Measurements from ENCODE around the gene EIF2AK3. TPM values are rescaled to one million over a fixed set of nuclear protein-coding genes. Genes with fewer than 3 reads are reported as not detected.

Gene EIF2AK3
- 21.0 and 23.2 TPM in 2 replicates for polyA plus RNA-seq
- polyA minus RNA-seq: 44.0 and 45.5 TPM in 2 replicates

DNA sequence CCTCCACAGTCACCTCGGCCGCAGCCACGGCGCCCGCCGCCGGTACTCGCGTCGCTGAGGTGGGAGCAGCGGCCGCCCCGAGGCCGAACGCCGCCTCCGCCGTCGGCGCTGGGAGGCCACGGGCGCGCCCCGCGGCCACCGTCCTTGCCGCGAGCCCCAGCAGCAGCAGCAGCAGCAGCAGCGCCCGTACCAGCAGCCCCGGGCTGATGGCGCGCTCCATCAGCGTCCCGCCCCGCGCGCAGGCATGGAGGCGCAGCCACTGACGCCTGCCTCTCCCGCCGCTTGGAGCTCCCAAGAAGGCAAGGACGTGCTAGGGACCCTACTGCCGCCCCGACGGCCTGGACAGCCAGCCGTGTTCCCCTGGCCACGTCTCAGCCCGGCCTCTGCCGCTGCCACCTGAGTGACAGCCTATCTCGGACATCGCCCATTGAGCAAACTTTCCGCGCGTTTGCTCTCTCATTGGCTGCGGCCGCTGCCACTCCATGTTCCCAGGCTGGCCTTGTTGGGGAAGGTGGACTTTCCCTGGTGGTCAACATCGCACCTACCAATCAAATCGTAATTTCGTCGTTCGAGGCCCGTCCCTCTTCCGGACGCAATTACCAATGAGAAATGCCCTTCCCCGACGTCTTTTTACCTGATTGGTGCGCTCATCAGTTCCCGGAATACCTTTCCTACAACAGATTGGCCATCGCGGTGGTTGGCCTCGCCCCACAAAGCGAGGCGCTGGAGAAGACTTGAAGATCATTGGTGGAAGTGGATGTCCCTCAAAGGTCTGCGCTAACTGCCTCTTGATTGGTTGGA lies at the start of gene EIF2AK3:
EIF2AK3 (minus strand) TSS at position 410 of the 801 bp plus-strand sequence; CDS start at position 220, 190 bp downstream.
- Histone ChIP-seq H3K9ac (ENCODE audit: low read length) (peak within 1 kb of the TSS; percentile 88), H3K36me3 (ENCODE audit: insufficient read depth, low read length) (no peaks in the 10 kb centered on the region), H4K20me1 (ENCODE audit: insufficient read depth) (no peaks in the 10 kb centered on the region), H3K9me2 (ENCODE audit: insufficient read depth, low read length) (no peaks in the 10 kb centered on the region), H3K9me3 (ENCODE audit: low read length) (no peaks in the 10 kb centered on the region), H2AFZ (ENCODE audit: low read depth, low read length) (peak within 1 kb of the TSS; percentile 61), H3K4me3 (ENCODE audit: low read length) (peak within 1 kb of the TSS; percentile 90), H3K27ac (ENCODE audit: low read length) (peak within 1 kb of the TSS; percentile 88), H3K4me2 (ENCODE audit: low read length) (peak within 1 kb of the TSS; percentile 94), H3K79me2 (replicated peaks; ENCODE audit: insufficient read depth, low read length) (peaks cover 40% of the 10 kb centered on the region), H3F3A (ENCODE audit: insufficient read depth, low read length, poor library complexity, severe bottlenecking) (no peaks in the 10 kb centered on the region), H3K27me3 (ENCODE audit: insufficient read depth, low read depth, low read length) (no peaks in the 10 kb centered on the region)
- TF ChIP-seq MXI1 (conservative IDR thresholded peaks at IDR 0.05; ENCODE audit: poor library complexity, severe bottlenecking) (peak; percentile 92), POLR2AphosphoS5 (IDR thresholded peaks at IDR 0.05) (peak; percentile 97), REST (IDR thresholded peaks at IDR 0.05; ENCODE audit: borderline replicate concordance) (peak; percentile 79), SMC3 (conservative IDR thresholded peaks at IDR 0.05; ENCODE audit: poor library complexity) (peak; percentile 34), EZH2 (IDR thresholded peaks at IDR 0.05; ENCODE audit: borderline replicate concordance, insufficient read depth, low read length, poor library complexity, severe bottlenecking) (no peak), RAD21 (conservative IDR thresholded peaks at IDR 0.05) (peak; percentile 44), TAF1 (IDR thresholded peaks at IDR 0.05; ENCODE audit: low read depth) (peak; percentile 25), EP300 (conservative IDR thresholded peaks at IDR 0.05; ENCODE audit: poor library complexity, severe bottlenecking) (peak; percentile 47)
- TF ChIP-seq, protein P1, sequence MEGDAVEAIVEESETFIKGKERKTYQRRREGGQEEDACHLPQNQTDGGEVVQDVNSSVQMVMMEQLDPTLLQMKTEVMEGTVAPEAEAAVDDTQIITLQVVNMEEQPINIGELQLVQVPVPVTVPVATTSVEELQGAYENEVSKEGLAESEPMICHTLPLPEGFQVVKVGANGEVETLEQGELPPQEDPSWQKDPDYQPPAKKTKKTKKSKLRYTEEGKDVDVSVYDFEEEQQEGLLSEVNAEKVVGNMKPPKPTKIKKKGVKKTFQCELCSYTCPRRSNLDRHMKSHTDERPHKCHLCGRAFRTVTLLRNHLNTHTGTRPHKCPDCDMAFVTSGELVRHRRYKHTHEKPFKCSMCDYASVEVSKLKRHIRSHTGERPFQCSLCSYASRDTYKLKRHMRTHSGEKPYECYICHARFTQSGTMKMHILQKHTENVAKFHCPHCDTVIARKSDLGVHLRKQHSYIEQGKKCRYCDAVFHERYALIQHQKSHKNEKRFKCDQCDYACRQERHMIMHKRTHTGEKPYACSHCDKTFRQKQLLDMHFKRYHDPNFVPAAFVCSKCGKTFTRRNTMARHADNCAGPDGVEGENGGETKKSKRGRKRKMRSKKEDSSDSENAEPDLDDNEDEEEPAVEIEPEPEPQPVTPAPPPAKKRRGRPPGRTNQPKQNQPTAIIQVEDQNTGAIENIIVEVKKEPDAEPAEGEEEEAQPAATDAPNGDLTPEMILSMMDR (IDR thresholded peaks at IDR 0.05; ENCODE audit: poor library complexity, severe bottlenecking): peak; percentile 48

GRCh38 chr2:88673363-88673762 lies 46.1 kb upstream of the EIF2AK3 start:
- no peaks in the 10 kb centered on the region for H3K27me3 ChIP-seq (ENCODE audit: insufficient read depth, low read depth, low read length)
- no peak overlapping the region for H2AFZ ChIP-seq (ENCODE audit: low read depth, low read length)
- no peak overlapping the region for H3K9ac ChIP-seq (ENCODE audit: low read length)
- H3K27ac ChIP-seq (ENCODE audit: low read length): no peak overlapping the region
- no peak overlapping the region for H3K4me3 ChIP-seq (ENCODE audit: low read length)
- no peaks in the 10 kb centered on the region for H3K36me3 ChIP-seq (ENCODE audit: insufficient read depth, low read length)
- no peaks in the 10 kb centered on the region for H3K9me2 ChIP-seq (ENCODE audit: insufficient read depth, low read length)
- H3F3A ChIP-seq (ENCODE audit: insufficient read depth, low read length, poor library complexity, severe bottlenecking): no peaks in the 10 kb centered on the region
- TF ChIP-seq TAF1 (IDR thresholded peaks at IDR 0.05; ENCODE audit: low read depth): no peak
- no peak overlapping the region for H3K4me2 ChIP-seq (ENCODE audit: low read length)
- no peaks in the 10 kb centered on the region for H4K20me1 ChIP-seq (ENCODE audit: insufficient read depth)
- H3K9me3 ChIP-seq (ENCODE audit: low read length): no peaks in the 10 kb centered on the region
- H3K79me2 ChIP-seq (replicated peaks; ENCODE audit: insufficient read depth, low read length): no peaks in the 10 kb centered on the region

Data from neural cell (in vitro differentiated cells).